ENCODE results near the gene KIF7. TPM values are rescaled to one million over a fixed set of nuclear protein-coding genes. Genes with fewer than 3 reads are reported as not detected.

KIF7 gene
- polyA plus RNA-seq, 1 of the 3 experiments (the other 2 are of a cell fraction), result 12.0 TPM

DNA sequence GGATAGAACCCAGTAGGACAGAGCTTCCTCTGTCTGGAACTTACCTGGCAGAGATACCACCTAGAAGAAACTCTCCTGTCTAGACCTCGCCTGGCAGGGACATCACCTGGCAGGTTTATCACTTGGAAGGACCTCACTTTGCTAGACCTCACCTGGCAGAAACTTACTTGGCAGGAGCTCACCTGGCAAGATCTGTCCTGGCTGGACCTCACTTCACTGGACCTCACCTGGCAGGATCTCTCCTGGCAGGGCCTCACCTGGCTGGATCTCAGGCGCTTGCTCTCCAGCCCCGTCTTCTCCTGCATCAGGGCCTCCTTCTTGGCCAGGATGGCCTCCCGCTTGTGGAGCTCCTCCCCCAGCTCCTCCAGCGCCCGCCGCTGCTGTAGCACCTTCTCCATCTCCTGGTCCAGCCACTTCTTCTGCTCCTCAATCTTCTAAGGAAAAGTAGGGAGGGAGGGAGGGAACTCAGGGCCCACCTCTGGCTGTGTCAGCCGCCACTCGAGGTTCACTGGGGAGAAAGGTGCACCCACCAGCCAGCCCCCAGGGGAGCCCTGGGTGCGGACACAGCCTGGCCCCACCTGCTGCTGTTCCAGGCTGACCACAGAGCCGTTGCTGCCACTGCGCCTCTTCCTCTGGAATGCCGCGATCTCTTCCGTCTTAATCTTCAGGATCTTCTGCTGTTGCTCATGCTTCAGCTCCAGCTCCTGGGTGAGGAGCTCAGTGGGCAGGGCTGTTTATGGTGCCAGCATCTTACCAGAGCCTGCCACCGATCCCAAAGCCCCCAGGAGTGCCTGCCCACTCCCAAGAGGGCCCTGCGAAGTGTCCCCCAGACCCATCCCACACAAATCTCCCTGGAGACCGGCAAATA lies 22.5 kb downstream of the KIF7 start:
- Histone ChIP-seq H2AFZ (ENCODE audit: low read depth) (no peak overlapping the region), H3K9ac (no peak overlapping the region), H3F3A (replicated peaks; ENCODE audit: insufficient read depth) (no peaks in the 10 kb centered on the region), H3K27me3 (ENCODE audit: insufficient read depth) (no peaks in the 10 kb centered on the region), H4K20me1 (ENCODE audit: insufficient read depth) (no peaks in the 10 kb centered on the region), H3K4me3 (ENCODE audit: low read depth in 2 of 2, low read length in 1 of 2) (no peak overlapping the region), H3K27ac (ENCODE audit: low read depth in 2 of 2, low read length in 1 of 2) (no peak overlapping the region; a peak in 1 of 4 replicates), H3K9me2 (no peaks in the 10 kb centered on the region), H3K4me1 (ENCODE audit: control insufficient read depth in 1 of 2, insufficient read depth in 2 of 2, low read depth in 1 of 2, low read length in 1 of 2) (no peaks in the 10 kb centered on the region), H3K36me3 (replicated peaks in 1 of 2; ENCODE audit: control insufficient read depth in 1 of 2, insufficient read depth in 2 of 2, low read length in 1 of 2) (peaks cover 27 to 52% of the 10 kb centered on the region in 2 experiments), H3K9me3 (no peaks in the 10 kb centered on the region), H3K79me2 (ENCODE audit: insufficient read depth) (no peaks in the 10 kb centered on the region), H3K4me2 (no peak overlapping the region)
- ChIA-PET CTCF (interaction anchor here (3.1 kb wide), 1 partner anchor 14 kb away, joined by 10 read pairs; no protein-coding TSS in a partner anchor), POLR2A (interaction anchor here (1.3 kb wide), 1 partner anchor 9 kb away, joined by 5 read pairs; no protein-coding TSS in a partner anchor)
- peak; percentile 14 for DNase-seq
- no peak for TF ChIP-seq TAF1 (IDR thresholded peaks at IDR 0.05; ENCODE audit: borderline replicate concordance, low read depth, low read length)
- TF ChIP-seq FOXM1 (IDR thresholded peaks at IDR 0.05; ENCODE audit: low read depth), result no peak
- no peak for TF ChIP-seq JUND (IDR thresholded peaks at IDR 0.05)
- no peak for TF ChIP-seq NRF1 (IDR thresholded peaks at IDR 0.05; ENCODE audit: low read depth, low read length)
- TF ChIP-seq RCOR1 (IDR thresholded peaks at IDR 0.05; ENCODE audit: low read length), result no peak
- TF ChIP-seq RAD21 (IDR thresholded peaks at IDR 0.05; ENCODE audit: low read length), result no peak
- TF ChIP-seq TEAD4 (IDR thresholded peaks at IDR 0.05; ENCODE audit: borderline replicate concordance, insufficient read depth), result no peak
- no peak for TF ChIP-seq ELF1 (IDR thresholded peaks at IDR 0.05)
- no peak for TF ChIP-seq NFIC (IDR thresholded peaks at IDR 0.05; ENCODE audit: borderline replicate concordance)
- WGBS (ENCODE audit: low lambda C conversion rate), result 99% methylated on average over 14 of the region's 18 CpGs

DNA sequence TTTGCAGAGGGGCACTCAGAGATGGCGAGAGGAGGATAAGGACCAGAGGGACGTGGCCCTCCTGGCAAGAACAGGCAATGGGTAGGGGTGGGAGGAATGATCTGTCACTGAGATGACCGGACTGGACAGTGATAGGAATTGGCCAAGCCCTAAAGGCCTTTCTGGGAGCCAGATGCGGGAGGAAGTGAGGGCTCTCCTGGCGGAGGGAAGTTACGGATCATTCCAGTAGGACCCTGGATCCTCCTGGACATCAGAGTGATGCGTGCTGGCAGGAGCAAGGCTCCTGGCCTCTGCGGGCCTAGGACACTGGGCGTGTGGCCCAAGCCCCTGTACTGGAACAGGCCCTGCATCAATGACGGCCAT lies 23.4 kb downstream of the KIF7 start:
- 85% methylated on average over 8 of the region's 10 CpGs for WGBS (ENCODE audit: low lambda C conversion rate)
- Histone ChIP-seq H3K9me2 (no peaks in the 10 kb centered on the region), H3K4me2 (no peak overlapping the region), H3K9me3 (no peaks in the 10 kb centered on the region), H4K20me1 (ENCODE audit: insufficient read depth) (no peaks in the 10 kb centered on the region), H3K36me3 (replicated peaks in 1 of 2; ENCODE audit: control insufficient read depth in 1 of 2, insufficient read depth in 2 of 2, low read length in 1 of 2) (peaks cover 31 to 59% of the 10 kb centered on the region in 2 experiments), H3K27me3 (ENCODE audit: insufficient read depth) (no peaks in the 10 kb centered on the region), H2AFZ (ENCODE audit: low read depth) (no peak overlapping the region), H3K9ac (no peak overlapping the region), H3K27ac (ENCODE audit: low read depth in 2 of 2, low read length in 1 of 2) (no peak overlapping the region), H3K79me2 (ENCODE audit: insufficient read depth) (no peaks in the 10 kb centered on the region), H3K4me1 (ENCODE audit: control insufficient read depth in 1 of 2, insufficient read depth in 2 of 2, low read depth in 1 of 2, low read length in 1 of 2) (no peaks in the 10 kb centered on the region), H3K4me3 (ENCODE audit: low read depth in 2 of 2, low read length in 1 of 2) (no peak overlapping the region), H3F3A (replicated peaks; ENCODE audit: insufficient read depth) (no peaks in the 10 kb centered on the region)
- peak; percentile 34 for DNase-seq
- CTCF ChIA-PET, result interaction anchor here (3.1 kb wide), 1 partner anchor 15 kb away, joined by 10 read pairs; no protein-coding TSS in a partner anchor
- TF ChIP-seq, protein P1, sequence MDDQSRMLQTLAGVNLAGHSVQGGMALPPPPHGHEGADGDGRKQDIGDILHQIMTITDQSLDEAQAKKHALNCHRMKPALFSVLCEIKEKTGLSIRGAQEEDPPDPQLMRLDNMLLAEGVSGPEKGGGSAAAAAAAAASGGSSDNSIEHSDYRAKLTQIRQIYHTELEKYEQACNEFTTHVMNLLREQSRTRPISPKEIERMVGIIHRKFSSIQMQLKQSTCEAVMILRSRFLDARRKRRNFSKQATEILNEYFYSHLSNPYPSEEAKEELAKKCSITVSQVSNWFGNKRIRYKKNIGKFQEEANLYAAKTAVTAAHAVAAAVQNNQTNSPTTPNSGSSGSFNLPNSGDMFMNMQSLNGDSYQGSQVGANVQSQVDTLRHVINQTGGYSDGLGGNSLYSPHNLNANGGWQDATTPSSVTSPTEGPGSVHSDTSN (IDR thresholded peaks at IDR 0.05), result no peak
- TF ChIP-seq, protein P2, sequence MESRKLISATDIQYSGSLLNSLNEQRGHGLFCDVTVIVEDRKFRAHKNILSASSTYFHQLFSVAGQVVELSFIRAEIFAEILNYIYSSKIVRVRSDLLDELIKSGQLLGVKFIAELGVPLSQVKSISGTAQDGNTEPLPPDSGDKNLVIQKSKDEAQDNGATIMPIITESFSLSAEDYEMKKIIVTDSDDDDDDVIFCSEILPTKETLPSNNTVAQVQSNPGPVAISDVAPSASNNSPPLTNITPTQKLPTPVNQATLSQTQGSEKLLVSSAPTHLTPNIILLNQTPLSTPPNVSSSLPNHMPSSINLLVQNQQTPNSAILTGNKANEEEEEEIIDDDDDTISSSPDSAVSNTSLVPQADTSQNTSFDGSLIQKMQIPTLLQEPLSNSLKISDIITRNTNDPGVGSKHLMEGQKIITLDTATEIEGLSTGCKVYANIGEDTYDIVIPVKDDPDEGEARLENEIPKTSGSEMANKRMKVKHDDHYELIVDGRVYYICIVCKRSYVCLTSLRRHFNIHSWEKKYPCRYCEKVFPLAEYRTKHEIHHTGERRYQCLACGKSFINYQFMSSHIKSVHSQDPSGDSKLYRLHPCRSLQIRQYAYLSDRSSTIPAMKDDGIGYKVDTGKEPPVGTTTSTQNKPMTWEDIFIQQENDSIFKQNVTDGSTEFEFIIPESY (IDR thresholded peaks at IDR 0.05; ENCODE audit: borderline replicate concordance, low read depth), result no peak
- TF ChIP-seq, protein P3, sequence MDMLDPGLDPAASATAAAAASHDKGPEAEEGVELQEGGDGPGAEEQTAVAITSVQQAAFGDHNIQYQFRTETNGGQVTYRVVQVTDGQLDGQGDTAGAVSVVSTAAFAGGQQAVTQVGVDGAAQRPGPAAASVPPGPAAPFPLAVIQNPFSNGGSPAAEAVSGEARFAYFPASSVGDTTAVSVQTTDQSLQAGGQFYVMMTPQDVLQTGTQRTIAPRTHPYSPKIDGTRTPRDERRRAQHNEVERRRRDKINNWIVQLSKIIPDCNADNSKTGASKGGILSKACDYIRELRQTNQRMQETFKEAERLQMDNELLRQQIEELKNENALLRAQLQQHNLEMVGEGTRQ (IDR thresholded peaks at IDR 0.05; ENCODE audit: borderline replicate concordance, low read depth, low read length), result no peak
- TF ChIP-seq, protein P4, sequence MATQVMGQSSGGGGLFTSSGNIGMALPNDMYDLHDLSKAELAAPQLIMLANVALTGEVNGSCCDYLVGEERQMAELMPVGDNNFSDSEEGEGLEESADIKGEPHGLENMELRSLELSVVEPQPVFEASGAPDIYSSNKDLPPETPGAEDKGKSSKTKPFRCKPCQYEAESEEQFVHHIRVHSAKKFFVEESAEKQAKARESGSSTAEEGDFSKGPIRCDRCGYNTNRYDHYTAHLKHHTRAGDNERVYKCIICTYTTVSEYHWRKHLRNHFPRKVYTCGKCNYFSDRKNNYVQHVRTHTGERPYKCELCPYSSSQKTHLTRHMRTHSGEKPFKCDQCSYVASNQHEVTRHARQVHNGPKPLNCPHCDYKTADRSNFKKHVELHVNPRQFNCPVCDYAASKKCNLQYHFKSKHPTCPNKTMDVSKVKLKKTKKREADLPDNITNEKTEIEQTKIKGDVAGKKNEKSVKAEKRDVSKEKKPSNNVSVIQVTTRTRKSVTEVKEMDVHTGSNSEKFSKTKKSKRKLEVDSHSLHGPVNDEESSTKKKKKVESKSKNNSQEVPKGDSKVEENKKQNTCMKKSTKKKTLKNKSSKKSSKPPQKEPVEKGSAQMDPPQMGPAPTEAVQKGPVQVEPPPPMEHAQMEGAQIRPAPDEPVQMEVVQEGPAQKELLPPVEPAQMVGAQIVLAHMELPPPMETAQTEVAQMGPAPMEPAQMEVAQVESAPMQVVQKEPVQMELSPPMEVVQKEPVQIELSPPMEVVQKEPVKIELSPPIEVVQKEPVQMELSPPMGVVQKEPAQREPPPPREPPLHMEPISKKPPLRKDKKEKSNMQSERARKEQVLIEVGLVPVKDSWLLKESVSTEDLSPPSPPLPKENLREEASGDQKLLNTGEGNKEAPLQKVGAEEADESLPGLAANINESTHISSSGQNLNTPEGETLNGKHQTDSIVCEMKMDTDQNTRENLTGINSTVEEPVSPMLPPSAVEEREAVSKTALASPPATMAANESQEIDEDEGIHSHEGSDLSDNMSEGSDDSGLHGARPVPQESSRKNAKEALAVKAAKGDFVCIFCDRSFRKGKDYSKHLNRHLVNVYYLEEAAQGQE (IDR thresholded peaks at IDR 0.05; ENCODE audit: low read depth, low read length), result no peak
- no peak for TF ChIP-seq RAD21 (IDR thresholded peaks at IDR 0.05; ENCODE audit: low read length)
- TF ChIP-seq NFIC (IDR thresholded peaks at IDR 0.05; ENCODE audit: borderline replicate concordance), result no peak
- no peak for TF ChIP-seq TAF1 (IDR thresholded peaks at IDR 0.05; ENCODE audit: borderline replicate concordance, low read depth, low read length)
- no peak for TF ChIP-seq RXRA (IDR thresholded peaks at IDR 0.05; ENCODE audit: borderline replicate concordance, low read depth)
- TF ChIP-seq CHD2 (IDR thresholded peaks at IDR 0.05; ENCODE audit: low read length, partially characterized antibody), result no peak
- no peak for TF ChIP-seq FOSL2 (IDR thresholded peaks at IDR 0.05; ENCODE audit: borderline replicate concordance, low read depth)
- POLR2A ChIA-PET, result no interaction called here

Measured in SK-N-SH (cell line).